DMS153 treated with DMSO at 0.1 percent for 48 hours (cell line): ENCODE data around the gene IQGAP2.
"Not testable (repeated sequence)": the region's sequence is repeated elsewhere in the genome, so short reads cannot be mapped to it uniquely, and the experiment has no call there.

Experiments used
- DNase-seq: peaks from one replicate; lab custom pipeline; 2025; ENCODE audit not compliant: unreplicated experiment; lab: John Stamatoyannopoulos, UW

IQGAP2 gene

GRCh38 chr5:76600716-76601115, 197.6 kb downstream of the IQGAP2 start:
- DNase-seq: no peak

- DNase-seq: peak; percentile 15
Measured at GRCh38 chr5:76601470-76601869, 198.4 kb downstream of the IQGAP2 start.

- no peak for DNase-seq
Measured at GRCh38 chr5:76602094-76602726, 199.1 kb downstream of the IQGAP2 start.

- DNase-seq: not testable (repeated sequence)
Measured at GRCh38 chr5:76603991-76604390, 200.9 kb downstream of the IQGAP2 start.

GRCh38 chr5:76604838-76605237, 201.8 kb downstream of the IQGAP2 start:
- no peak for DNase-seq

- DNase-seq: no peak
Measured at GRCh38 chr5:76606701-76607100, 203.6 kb downstream of the IQGAP2 start.

GRCh38 chr5:76607353-76607871, 204.3 kb downstream of the IQGAP2 start:
- no peak for DNase-seq

GRCh38 chr5:76608833-76609232, 205.7 kb downstream of the IQGAP2 start:
- DNase-seq: no peak

- no peak for DNase-seq
Measured at GRCh38 chr5:76610196-76610595, 207.1 kb downstream of the IQGAP2 start.

GRCh38 chr5:76612942-76613341, 209.9 kb downstream of the IQGAP2 start:
- DNase-seq: no peak

- no peak for DNase-seq
Measured at GRCh38 chr5:76615759-76616158, 212.7 kb downstream of the IQGAP2 start.

- no peak for DNase-seq
Measured at GRCh38 chr5:76616206-76616605, 213.1 kb downstream of the IQGAP2 start.

- no peak for DNase-seq
Measured at GRCh38 chr5:76617229-76617628, 214.1 kb downstream of the IQGAP2 start.

- DNase-seq: no peak
Measured at GRCh38 chr5:76617675-76618074, 214.6 kb downstream of the IQGAP2 start.

- DNase-seq: no peak
Measured at GRCh38 chr5:76620166-76620565, 217.1 kb downstream of the IQGAP2 start.

- DNase-seq: no peak
Measured at GRCh38 chr5:76622076-76622475, 219.0 kb downstream of the IQGAP2 start.

GRCh38 chr5:76622973-76623596, 220.0 kb downstream of the IQGAP2 start, which contains the start of gene F2RL2:
Gene F2RL2, minus strand, starts transcription at chr5:76623403. Its CDS starts 173 bp downstream, at chr5:76623230.
- DNase-seq: no peak

GRCh38 chr5:76625087-76625815, 222.2 kb downstream of the IQGAP2 start:
- no peak for DNase-seq

- no peak for DNase-seq
Measured at GRCh38 chr5:76626738-76627137, 223.7 kb downstream of the IQGAP2 start.

- DNase-seq: no peak
Measured at GRCh38 chr5:76634661-76635060, 231.6 kb downstream of the IQGAP2 start.

GRCh38 chr5:76637490-76637889, 234.4 kb downstream of the IQGAP2 start:
- no peak for DNase-seq

GRCh38 chr5:76638479-76638878, 235.4 kb downstream of the IQGAP2 start:
- DNase-seq: no peak
